Ishikawa (cell line): ENCODE results near the gene DGUOK.

ENCODE experiments used
- CREB1 ChIP-seq: IDR thresholded peaks from 2 replicates; pipeline ENCODE4 v1.6.1; 2012; ENCODE audit warnings: low read depth
- EGR1 ChIP-seq: IDR thresholded peaks from 2 replicates; pipeline ENCODE4 v1.6.1; 2012
- EP300 ChIP-seq: IDR thresholded peaks from 2 replicates; pipeline ENCODE4 v1.6.1; 2012; ENCODE audit warnings: borderline replicate concordance
- FOXM1 ChIP-seq: IDR thresholded peaks from 2 replicates; pipeline ENCODE4 v1.6.1; 2012; ENCODE audit warnings: low read depth, borderline replicate concordance
- NFIC ChIP-seq: IDR thresholded peaks from 2 replicates; pipeline ENCODE4 v1.6.1; 2012
- RAD21 ChIP-seq: IDR thresholded peaks from 2 replicates; pipeline ENCODE4 v1.6.1; 2012; ENCODE audit warnings: low read depth
- REST ChIP-seq: IDR thresholded peaks from 2 replicates; pipeline ENCODE4 v1.6.1; 2012; ENCODE audit warnings: low read depth, mild to moderate bottlenecking
- TAF1 ChIP-seq: IDR thresholded peaks from 2 replicates; pipeline ENCODE4 v1.6.1; 2012; ENCODE audit warnings: low read depth, mild to moderate bottlenecking
- TCF12 ChIP-seq: IDR thresholded peaks from 2 replicates; pipeline ENCODE4 v1.6.1; 2012; ENCODE audit warnings: low read depth
- YY1 ChIP-seq: IDR thresholded peaks from 2 replicates; pipeline ENCODE4 v1.6.1; 2012; ENCODE audit warnings: low read depth
- TF ChIP-seq, protein P1 (sequence below): IDR thresholded peaks from 2 replicates; pipeline ENCODE4 v1.6.1; 2012

DNA sequence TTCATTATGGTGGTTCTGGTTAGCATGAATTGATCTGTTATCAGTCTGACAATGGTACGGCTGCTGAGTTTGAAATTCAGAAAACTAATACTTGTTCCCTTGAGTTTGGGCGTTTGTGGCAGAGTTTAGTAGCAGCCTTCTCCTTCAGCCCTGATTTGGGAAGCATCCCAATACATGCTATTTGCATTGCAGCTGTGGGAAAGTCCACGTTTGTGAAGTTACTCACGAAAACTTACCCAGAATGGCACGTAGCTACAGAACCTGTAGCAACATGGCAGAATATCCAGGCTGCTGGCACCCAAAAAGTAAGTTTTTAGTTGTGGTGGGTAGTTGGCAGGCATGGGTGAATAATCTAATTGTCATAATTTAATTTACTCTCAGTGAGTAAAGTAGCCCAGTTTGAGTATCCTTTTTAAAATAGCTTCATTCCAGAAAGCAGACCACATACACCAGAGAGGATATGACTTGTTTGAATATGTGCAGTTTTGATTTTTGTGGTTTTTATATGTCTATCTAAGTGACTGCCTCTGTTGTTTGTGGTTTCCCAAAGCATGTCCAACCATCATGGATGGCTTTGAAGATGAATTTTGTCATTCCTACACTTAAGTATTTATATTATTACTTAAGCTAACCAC lies 12.2 kb downstream of the DGUOK start:
- TF ChIP-seq TAF1 (no peak), EGR1 (no peak), EP300 (no peak), RAD21 (no peak), TCF12 (no peak), NFIC (no peak), YY1 (no peak), REST (no peak), CREB1 (no peak), FOXM1 (no peak)
- TF ChIP-seq, protein P1, sequence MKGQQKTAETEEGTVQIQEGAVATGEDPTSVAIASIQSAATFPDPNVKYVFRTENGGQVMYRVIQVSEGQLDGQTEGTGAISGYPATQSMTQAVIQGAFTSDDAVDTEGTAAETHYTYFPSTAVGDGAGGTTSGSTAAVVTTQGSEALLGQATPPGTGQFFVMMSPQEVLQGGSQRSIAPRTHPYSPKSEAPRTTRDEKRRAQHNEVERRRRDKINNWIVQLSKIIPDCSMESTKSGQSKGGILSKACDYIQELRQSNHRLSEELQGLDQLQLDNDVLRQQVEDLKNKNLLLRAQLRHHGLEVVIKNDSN, result no peak
